Breast epithelium (tissue), 4 donors: ENCODE data around the gene ZNF582. TPM values are rescaled to one million over a fixed set of nuclear protein-coding genes. Genes with fewer than 3 reads are reported as not detected.
"Not testable (repeated sequence)": the region's sequence is repeated elsewhere in the genome, so short reads cannot be mapped to it uniquely, and the experiment has no call there.

Source experiments
- DNase-seq, 2 donors: peaks; one replicate each; pipeline ENCODE4 v3.0.0-alpha.2; 2019; ENCODE audit warnings: low spot score in 2 of 2
- H3K27ac ChIP-seq, 2 donors: fragments of 200-600 bp; sonication (generic) in 1 of 2; one replicate each; pipeline ENCODE4 v1.5.1; 2016 to 2019; ENCODE audit warnings: mild to moderate bottlenecking in 1 of 2
- H3K27me3 ChIP-seq, 2 donors: fragments of 200-600 bp; sonication (generic) in 1 of 2; one replicate each; pipeline versions ENCODE4 v1.5.1 to v1.6.0; 2017 to 2019; ENCODE audit warnings: control low read depth in 1 of 2, mild to moderate bottlenecking in 1 of 2
- H3K36me3 ChIP-seq: fragments of 200-600 bp; one replicate; pipeline ENCODE4 v1.5.1; 2019
- H3K4me1 ChIP-seq, 2 donors: fragments of 200-600 bp; sonication (generic); one replicate each; pipeline ENCODE4 v1.5.1; 2016 to 2019; ENCODE audit warnings: control low read depth in 1 of 2
- H3K4me3 ChIP-seq, 3 donors: fragments of 200-600 bp; sonication (generic); 1 replicate in 2 of 3; 2 replicates in 1 of 3; pipeline ENCODE4 v1.5.1; 2016 to 2019; ENCODE audit warnings: mild to moderate bottlenecking in 3 of 3, moderate library complexity in 2 of 3
- H3K9me3 ChIP-seq, 2 donors: fragments of 200-600 bp; sonication (generic) in 1 of 2; one replicate each; pipeline ENCODE4 v1.5.1; 2016 to 2019; ENCODE audit warnings: control low read depth in 1 of 2
- POLR2A ChIP-seq: fragments of 450-650 bp; IDR thresholded peaks from one replicate; pipeline ENCODE4 v1.6.1; 2016; ENCODE audit warnings: antibody characterized with exemption, mild to moderate bottlenecking, moderate library complexity
- POLR2AphosphoS5 ChIP-seq, 3 donors: sonication (generic); formaldehyde crosslinking; IDR thresholded peaks; one replicate each; pipeline ENCODE4 v1.6.1; 2017; ENCODE audit warnings: antibody characterized with exemption in 3 of 3
- intact Hi-C: fragments of 100-400 bp; cut with DNase I; formaldehyde crosslinking; loops from one replicate; pipeline ENCODE4 v1.15.1; 2023; ENCODE audit warnings: low total_unique reads
- total RNA-seq, 3 donors: library from RNA; depleted of rRNA; stranded (reverse); fragments of >200 nt; gene quantifications; one replicate each; pipeline ENCODE4 v1.1.0, GENCODE V29; 2016
- TF ChIP-seq, protein P1 (sequence below), 3 donors: fragments of 450-650 bp; IDR thresholded peaks; one replicate each; pipeline ENCODE4 v1.5.1; 2016 to 2017; ENCODE audit warnings: antibody characterized with exemption in 3 of 3, mild to moderate bottlenecking in 3 of 3, moderate library complexity in 3 of 3

Gene ZNF582
- total RNA-seq, 3 donors from 2014 or later: 4.3 to 9.5 (median 8.2) TPM

- Histone ChIP-seq H3K4me3 (no peak overlapping the region), H3K27me3 (no peaks in the 10 kb centered on the region), H3K36me3 (no peaks in the 10 kb centered on the region), H3K27ac (no peak overlapping the region), H3K9me3 (no peaks in the 10 kb centered on the region), H3K4me1 (no peaks in the 10 kb centered on the region)
- TF ChIP-seq, protein P1, sequence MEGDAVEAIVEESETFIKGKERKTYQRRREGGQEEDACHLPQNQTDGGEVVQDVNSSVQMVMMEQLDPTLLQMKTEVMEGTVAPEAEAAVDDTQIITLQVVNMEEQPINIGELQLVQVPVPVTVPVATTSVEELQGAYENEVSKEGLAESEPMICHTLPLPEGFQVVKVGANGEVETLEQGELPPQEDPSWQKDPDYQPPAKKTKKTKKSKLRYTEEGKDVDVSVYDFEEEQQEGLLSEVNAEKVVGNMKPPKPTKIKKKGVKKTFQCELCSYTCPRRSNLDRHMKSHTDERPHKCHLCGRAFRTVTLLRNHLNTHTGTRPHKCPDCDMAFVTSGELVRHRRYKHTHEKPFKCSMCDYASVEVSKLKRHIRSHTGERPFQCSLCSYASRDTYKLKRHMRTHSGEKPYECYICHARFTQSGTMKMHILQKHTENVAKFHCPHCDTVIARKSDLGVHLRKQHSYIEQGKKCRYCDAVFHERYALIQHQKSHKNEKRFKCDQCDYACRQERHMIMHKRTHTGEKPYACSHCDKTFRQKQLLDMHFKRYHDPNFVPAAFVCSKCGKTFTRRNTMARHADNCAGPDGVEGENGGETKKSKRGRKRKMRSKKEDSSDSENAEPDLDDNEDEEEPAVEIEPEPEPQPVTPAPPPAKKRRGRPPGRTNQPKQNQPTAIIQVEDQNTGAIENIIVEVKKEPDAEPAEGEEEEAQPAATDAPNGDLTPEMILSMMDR (IDR thresholded peaks at IDR 0.05): no peak
- DNase-seq: no peak
- intact Hi-C loops: no loop called here
Observed at GRCh38 chr19:56351208-56351607, 42.1 kb downstream of the ZNF582 start.

DNA sequence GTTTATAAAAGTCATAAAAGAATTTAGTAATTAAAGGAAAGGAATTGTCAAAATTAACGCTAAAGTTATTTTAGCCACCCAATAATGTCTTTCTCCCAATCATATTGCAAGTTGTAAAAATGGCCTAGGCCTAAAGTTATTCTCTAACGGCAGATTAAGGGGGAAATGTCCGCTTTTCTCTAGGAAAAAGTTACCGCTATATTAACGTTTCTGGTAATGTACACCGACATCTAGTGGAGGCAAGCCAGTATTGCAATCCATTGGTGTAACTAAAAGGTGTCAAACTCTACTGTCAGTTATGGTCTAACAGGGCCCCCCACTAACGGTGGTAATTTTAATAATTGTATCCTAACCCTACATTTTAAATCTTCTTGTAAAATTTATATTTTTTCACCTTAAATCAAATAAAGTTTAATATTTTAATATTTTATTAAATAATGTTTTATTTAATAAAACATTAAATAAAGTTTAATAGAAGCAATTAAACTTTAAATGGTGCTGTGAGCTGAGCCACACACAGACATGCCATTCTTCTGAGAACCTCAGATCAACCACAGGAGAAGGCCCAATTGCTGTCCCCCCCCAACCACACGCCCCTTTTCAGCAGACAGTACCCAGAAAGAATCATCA, 42.8 kb downstream of the ZNF582 start:
- Histone ChIP-seq H3K4me1 (no peaks in the 10 kb centered on the region), H3K9me3 (no peaks in the 10 kb centered on the region), H3K36me3 (no peaks in the 10 kb centered on the region), H3K27ac (no peak overlapping the region), H3K4me3 (no peak overlapping the region), H3K27me3 (no peaks in the 10 kb centered on the region)
- DNase-seq: peak in 1 of 2 donors; percentile 22
- intact Hi-C loops: no loop called here
- TF ChIP-seq, protein P1 (IDR thresholded peaks at IDR 0.05): peak; percentile 35 to 77 (median 64)
- no peak for TF ChIP-seq POLR2A

- Histone ChIP-seq H3K4me1 (no peaks in the 10 kb centered on the region), H3K9me3 (no peaks in the 10 kb centered on the region), H3K4me3 (no peak overlapping the region), H3K27me3 (no peaks in the 10 kb centered on the region), H3K27ac (no peak overlapping the region), H3K36me3 (no peaks in the 10 kb centered on the region)
- TF ChIP-seq, protein P1 (IDR thresholded peaks at IDR 0.05): no peak
- no peak for TF ChIP-seq POLR2AphosphoS5 (IDR thresholded peaks at IDR 0.05)
- TF ChIP-seq POLR2A: no peak
- DNase-seq: no peak
- intact Hi-C loops: loop anchor here (5.0 kb wide), 1 partner anchor 284 kb away; no protein-coding TSS in a partner anchor
Observed at GRCh38 chr19:56348289-56348877, 45.0 kb downstream of the ZNF582 start.

- Histone ChIP-seq H3K27ac (no peak overlapping the region), H3K27me3 (no peaks in the 10 kb centered on the region), H3K4me3 (no peak overlapping the region), H3K4me1 (no peaks in the 10 kb centered on the region), H3K9me3 (no peaks in the 10 kb centered on the region), H3K36me3 (no peaks in the 10 kb centered on the region)
- no peak for DNase-seq
- TF ChIP-seq POLR2AphosphoS5 (IDR thresholded peaks at IDR 0.05) (no peak), POLR2A (no peak)
- TF ChIP-seq, protein P1 (IDR thresholded peaks at IDR 0.05): no peak
- intact Hi-C loops: loop anchor here (5.0 kb wide), 1 partner anchor 285 kb away; no protein-coding TSS in a partner anchor
Observed at GRCh38 chr19:56347163-56347778, 46.1 kb downstream of the ZNF582 start.

DNA sequence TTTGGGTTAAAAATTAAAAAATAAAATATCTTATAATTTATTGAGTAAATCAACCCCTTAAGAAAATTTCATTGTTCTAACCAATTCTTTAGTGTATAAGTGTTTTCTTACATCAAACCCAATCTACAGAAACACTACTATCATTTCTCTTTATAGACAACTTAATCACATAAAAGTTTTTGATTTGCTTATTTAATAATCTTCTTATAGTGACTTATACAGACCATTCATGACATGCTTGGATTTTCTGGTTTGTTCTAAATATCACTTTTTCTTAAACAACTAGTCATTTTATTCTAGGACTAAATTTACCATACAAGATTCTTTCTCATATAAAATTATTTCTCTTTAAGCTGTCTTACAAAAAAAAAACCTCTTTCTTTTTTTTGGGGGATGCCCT, 51.4 kb downstream of the ZNF582 start:
- Histone ChIP-seq H3K4me1 (no peaks in the 10 kb centered on the region), H3K9me3 (peaks cover 9 to 19% of the 10 kb centered on the region in 2 donors), H3K27ac (no peak overlapping the region), H3K4me3 (no peak overlapping the region), H3K36me3 (no peaks in the 10 kb centered on the region), H3K27me3 (no peaks in the 10 kb centered on the region)
- no peak for DNase-seq
- no peak for TF ChIP-seq POLR2AphosphoS5 (IDR thresholded peaks at IDR 0.05)
- no peak for TF ChIP-seq POLR2A
- TF ChIP-seq, protein P1 (IDR thresholded peaks at IDR 0.05): no peak
- intact Hi-C loops: no loop called here

DNA sequence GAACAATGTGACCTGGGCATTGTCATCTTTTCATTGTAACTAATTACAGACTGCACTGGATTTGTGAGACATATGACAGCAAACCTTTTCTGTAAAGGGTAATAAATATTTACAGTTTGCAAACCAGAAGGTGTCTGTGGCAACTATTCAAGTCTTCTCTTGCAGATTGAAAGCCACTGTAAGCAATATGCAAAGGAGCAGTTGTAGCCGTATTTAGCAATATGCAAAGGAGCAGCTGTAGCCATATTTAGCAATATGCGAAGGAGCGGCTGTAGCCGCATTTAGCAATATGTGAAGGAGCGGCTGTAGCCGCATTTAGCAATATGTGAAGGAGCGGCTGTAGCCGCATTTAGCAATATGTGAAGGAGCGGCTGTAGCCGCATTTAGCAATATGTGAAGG, 54.3 kb downstream of the ZNF582 start:
- H3K27me3 ChIP-seq, intact Hi-C loops, DNase-seq, H3K27ac ChIP-seq, H3K36me3 ChIP-seq, H3K4me3 ChIP-seq, H3K4me1 ChIP-seq: not testable (repeated sequence)
- peaks cover 9 to 19% of the 10 kb centered on the region in 2 donors for H3K9me3 ChIP-seq

DNA sequence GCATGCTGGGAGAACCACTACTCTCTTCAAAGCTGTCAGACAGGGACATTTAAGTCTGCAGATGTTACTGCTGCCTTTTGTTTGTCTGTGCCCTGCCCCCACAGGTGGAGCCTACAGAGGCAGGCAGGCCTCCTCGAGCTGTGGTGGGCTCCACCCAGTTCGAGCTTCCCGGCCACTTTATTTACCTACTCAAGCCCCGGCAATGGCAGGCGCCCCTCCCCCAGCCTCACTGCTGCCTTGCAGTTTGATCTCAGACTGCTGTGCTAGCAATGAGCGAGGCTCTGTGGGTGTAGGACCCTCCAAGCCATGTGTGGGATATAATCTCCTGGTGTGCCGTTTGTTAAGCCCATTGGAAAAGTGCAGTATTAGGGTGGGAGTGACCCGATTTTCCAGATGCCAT, 56.3 kb downstream of the ZNF582 start:
- H3K27ac ChIP-seq, H3K4me1 ChIP-seq, H3K36me3 ChIP-seq, DNase-seq, intact Hi-C loops, H3K27me3 ChIP-seq, H3K4me3 ChIP-seq: not testable (repeated sequence)
- H3K9me3 ChIP-seq: peaks cover 20 to 29% of the 10 kb centered on the region in 2 donors
